Measurements from ENCODE around the gene C12orf56.
"Not testable (repeated sequence)": the region's sequence is repeated elsewhere in the genome, so short reads cannot be mapped to it uniquely, and the experiment has no call there.

Gene C12orf56

DNA sequence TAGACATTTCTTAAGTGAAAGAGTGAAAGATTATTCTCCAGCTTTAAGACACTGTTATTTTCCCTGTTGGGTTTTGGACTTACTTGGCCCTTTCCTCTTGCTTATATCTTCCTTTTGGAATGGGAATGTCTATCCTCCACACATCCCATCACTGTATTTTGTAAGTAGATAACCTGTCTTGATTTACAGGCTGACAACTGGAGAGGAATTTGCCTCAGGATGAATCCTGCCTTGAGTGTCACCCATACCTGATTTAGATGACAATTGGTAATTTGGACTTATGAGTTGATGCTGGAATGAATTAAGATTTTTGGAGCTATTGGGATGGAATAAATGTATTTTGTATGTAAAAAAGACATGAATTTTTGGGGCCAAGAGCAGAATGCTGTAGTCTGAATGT is 94.3 kb downstream of the C12orf56 start:
- no peak for DNase-seq

DNA sequence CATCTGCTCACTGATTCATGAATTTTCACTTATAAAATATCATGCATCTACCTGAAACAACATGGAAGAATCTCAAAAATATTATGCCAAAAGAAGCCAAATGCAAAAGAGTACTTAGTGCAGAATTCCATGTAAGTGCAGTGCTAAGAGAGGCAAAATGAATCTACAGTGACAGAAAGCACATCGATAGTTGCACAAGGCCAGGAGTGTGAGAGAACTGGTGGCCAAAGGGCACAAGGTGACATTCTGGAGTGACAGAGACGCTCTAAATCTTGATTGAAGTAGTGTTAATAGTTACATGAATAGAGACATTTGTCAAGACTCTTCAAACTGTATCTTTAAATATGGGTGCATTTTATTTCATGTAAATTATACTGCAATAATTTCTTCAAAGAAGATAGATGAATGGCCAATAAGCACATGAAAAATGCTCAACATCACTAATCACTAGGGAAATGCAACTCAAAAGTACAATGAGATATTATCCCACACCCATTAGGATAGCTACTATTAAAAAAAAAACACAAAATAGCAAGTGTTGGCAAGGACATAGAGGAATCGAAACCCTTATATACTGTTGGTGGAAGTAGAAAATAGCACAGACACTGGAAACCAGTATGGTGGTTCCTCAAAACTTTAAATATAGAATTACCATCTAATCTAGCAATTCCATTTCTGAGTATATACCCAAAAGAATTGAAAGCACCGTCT is 96.7 kb downstream of the C12orf56 start:
- no peak for DNase-seq

DNA sequence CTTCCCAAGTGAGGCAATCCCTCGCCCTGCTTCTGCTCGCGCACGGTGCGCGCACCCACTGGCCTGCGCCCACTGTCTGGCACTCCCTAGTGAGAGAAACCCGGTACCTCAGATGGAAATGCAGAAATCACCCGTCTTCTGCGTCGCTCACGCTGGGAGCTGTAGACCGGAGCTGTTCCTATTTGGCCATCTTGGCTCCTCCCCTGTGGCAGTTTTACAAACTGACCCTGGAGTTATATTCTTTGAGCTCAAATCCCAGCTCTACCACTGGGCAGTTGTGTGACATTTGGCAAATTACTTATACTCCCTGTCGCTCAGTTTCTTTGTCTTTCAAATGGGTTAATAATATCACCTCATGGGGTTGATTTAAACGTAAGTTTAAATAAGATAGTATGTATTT is 97.4 kb downstream of the C12orf56 start:
- not testable (repeated sequence) for DNase-seq

DNA sequence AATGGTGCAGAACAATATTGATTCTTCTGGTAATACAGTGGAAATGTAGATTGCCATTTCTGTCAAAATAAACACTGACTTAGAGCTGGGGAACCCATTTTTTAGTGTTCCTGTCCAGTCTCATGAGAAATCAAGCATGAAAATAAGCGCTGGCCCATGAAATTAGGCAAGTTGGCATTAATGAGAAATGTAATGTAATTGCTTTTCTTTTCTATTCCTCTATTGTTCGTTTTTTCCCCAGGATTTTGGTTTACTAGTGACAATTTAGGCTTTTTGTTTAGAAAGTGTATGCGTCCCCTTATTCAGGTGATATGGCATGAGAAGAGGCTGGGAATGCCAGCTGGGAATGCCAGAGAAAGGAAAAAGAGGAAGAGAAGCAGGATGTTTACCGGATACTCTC is 104.0 kb downstream of the C12orf56 start:
- DNase-seq, result no peak

DNA sequence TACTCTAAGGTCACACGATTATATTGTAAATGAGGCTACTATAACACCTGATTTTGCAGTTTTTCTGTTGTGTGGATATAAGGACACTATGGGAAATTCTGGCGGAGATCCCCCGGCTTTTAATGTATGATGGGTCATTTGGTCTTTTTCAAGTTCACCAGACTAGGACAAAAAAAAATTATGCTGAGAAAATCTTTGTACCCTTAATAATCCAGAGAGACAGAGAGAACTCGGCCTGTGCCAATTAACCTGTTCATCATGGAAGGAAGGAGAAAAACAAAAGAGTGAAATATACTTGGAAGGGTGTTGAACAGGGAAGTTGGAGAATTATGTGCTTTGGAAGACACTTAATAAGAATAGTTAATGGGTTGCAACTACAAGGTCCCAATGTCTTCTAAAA is 106.3 kb downstream of the C12orf56 start:
- no peak for DNase-seq

DNA sequence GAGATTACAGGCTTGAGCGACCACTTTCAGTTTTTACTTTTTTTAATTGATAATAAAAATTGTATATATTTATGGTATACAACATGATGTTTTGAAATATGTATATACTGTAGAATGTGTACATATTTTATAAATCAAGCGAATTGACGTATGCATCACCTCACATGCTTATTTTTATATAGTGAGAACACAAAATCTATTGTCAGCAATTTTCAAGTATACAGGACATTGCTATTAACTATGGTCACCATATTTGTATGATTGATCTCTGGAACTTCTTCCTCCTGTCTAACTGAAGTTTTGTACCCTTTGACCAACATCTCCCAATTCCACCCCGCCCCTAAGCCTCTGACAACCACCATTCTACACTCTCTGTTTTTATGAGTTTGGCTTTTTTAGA is 112.1 kb downstream of the C12orf56 start:
- DNase-seq, result no peak

DNA sequence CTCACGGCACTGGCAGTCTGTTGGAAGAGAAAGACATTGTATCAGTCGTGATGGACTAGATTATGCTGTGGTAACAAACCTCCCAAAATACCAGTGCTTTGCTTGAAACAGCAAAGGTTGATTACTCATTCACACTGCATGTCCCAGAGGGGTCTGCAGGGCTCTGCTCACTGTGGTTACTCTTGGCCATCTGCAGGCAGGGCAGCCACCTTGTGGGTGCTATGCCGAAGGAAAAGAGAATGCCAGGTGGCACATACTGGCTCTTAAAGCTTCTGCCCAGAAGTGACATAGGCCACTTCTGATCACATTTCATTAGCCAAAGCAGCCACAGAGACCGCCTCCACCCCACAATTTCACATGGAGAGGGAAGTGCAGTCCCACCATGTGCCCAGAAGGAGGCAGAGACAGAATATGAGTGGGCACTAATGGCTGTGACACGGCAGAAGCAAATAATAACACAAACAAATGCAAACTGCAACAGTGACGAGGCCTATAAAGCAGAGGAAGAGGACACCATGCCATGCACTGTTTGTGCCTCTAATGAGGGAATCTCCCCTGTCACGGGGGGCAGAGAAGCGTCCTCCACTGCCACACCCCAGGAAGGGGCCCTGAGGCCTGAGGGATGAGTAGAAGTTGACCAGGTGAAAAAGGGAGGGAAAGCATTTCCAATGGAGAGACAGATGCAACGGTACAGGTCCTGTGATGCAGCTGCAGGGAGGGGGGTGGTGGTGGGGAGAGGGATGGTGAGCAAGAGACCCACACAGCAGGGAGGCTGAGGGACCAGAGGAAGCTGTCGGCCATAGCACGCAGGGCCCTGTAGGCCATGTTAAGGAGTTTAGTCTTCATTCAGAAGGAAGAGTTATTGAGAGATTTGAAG is 116.8 kb downstream of the C12orf56 start:
- peak; percentile 6 for DNase-seq

DNA sequence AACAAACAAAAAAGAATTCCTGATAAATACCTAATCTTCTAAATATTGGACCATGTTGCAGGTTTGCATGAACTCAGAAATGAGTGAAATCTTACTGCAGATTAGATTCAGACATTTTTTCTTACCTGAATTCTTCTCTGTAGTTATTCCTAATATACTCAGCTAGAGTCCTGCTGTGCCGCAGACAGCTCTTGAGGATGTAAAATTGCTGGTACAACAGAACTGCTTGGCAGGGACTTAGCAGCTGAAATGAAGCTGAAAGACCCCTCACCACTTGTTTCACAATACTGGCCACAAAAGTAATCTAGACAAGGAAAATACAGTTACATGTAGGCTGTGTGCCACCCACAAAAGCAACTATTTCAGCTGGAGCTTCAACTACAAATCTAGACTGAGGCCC is 120.1 kb downstream of the C12orf56 start:
- DNase-seq, result no peak

DNA sequence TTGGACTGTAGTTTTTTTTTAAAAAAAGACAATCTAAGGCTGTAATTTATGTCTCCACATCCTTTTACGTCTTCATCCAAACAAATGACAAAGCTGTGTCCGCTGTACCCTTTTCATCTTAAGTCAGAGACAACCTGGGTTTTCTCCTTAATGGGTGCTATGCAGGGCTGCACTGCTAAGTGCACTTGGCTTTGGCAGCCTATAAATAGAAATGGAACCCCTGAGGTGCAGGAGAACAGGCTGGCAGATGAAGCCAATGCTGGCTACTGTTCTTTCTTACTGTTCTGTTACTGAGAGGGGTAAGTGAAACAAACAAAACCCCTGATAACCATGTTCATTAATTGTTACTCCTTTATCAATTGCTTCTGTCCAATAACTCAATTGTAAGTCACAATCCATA is 121.4 kb downstream of the C12orf56 start:
- no peak for DNase-seq

DNA sequence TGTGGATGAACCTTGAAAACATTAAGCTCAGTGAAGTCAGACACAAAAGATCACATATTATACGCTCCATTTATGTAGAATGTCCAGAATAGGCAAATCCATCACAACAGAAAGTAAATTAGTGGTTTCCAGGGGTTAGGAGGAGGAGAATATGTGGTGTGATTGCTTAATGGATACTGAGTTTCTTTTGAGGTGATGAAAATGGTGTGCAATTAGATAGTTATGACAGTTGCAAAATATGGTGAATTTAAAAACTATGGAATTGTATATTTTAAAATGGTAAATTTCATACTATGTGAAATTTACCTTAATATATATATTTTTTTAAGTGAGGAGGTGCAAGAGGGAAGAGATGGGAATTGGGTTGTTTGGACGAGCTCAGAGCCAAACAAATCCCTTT is 122.1 kb downstream of the C12orf56 start:
- DNase-seq, result no peak

DNA sequence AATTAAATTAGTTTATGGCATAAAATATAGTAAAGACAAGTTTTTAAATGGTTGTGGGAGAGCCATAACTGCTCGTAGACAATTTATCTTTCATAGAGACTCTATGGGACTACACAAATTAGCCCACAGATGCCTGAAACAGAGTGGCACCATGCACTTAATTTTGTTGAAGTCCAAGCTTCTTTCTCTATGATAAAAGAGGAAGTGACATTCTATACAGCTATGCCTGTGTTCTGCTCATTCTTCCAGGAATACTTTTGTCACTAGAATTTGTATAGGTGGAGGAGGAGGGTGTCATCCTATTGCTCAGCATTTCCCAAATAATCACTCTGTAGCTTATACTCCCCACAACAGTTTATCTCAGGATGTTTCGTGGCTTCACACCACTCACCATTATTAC is 124.7 kb downstream of the C12orf56 start:
- DNase-seq, result no peak

DNA sequence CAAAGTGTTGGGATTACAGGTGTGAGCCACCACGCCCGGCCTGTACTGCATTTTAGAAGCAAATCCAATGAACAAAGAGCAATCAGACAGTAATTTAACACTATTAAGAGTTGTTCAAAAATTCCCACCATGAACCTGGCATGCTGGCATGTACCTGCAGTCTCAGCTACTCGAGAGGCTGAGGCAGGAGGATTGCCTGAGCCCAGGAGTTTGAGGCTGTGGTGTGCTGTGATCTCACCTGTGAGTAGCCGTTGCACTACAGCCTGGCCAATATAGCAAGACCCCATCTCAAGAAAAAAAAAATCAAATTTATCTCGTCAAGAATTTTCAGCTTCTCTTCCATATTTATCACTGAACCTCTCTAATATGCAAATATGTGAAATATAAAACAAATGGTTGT is 128.7 kb downstream of the C12orf56 start:
- no peak for DNase-seq

DNA sequence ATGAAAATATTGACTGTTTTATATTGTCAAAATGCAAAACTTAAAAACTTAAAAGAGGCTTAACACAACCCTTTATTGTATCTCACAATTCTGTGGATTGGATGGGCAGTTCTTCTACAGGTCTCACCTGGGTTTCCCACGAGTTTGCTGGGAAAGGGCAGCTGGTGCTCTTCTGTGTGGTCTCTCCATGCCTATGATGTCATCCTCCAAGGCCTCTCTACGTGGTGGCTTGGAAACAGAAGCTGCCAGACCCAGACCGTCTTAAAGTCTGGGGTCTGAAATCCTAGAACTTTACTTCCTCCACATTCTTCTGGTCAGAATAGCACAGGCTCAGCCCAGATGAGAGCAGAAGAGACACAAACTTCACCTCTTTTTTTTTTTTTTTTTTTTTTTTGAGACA is 132.0 kb downstream of the C12orf56 start:
- no peak for DNase-seq

DNA sequence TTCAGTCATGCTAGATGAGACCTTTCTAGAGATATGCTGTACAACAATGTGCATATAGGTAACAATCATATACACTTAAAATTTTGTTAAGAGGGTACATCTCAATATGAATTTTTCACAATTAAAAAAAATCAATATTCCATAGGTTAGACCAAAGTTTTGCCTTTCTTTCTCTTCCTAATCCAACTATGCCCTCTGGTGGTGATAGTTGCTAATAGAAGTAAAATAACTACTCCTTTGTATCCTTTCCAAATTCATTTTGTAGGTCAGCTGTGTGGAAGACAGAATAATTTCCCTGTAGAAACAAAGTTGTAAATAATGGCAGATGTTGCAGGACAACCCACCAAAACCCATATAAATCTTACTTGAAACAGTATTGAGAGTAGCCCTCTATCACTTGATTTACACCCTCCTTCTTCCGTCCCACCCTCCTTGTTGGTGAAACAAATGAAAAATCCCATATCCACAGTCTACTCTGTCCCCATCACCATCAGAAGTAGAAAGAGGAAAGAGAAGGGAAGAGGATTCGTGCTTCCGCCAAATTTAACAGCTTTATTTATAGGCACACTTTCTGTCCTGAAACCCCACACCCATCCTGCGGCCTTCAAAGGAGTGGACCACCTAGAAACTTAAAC is 134.3 kb downstream of the C12orf56 start:
- DNase-seq, result peak; percentile 65

DNA sequence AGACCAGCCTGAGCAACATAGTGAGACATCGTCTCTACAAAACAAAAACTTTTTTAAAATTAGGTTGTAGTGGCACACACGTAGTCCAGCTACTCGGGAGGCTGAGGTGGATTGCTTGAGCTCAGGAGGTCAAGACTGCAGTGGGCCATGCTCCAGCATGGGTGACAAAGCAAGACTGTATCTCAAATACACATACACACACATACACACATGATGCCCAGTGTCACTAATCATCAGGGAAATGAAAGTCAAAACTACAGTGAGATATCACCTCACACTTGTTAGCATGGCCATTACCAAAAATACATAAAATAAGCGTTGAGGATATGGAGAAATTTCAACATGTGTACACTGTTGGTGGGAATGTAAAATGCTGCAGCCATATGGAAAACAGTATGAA is 135.3 kb downstream of the C12orf56 start:
- DNase-seq, result no peak

DNA sequence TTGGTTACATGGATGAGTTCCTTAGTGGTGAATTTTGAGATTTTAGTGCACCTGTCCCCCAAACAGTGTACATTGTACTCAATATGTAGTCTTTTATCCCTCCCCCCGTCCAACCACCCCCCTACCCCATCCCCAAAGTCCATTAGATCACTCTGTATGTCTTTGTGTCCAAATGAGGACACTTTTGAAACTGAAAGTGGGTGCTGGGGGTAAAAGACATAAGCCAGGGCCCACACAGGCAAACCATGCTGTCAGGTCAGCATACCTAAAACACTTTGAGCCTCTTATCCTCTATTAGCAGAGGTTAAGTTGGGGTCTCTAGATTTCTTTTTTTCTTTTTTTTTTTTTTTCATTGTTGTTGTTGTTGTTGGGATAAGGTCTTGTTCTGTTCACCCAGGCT is 137.2 kb downstream of the C12orf56 start:
- no peak for DNase-seq

DNA sequence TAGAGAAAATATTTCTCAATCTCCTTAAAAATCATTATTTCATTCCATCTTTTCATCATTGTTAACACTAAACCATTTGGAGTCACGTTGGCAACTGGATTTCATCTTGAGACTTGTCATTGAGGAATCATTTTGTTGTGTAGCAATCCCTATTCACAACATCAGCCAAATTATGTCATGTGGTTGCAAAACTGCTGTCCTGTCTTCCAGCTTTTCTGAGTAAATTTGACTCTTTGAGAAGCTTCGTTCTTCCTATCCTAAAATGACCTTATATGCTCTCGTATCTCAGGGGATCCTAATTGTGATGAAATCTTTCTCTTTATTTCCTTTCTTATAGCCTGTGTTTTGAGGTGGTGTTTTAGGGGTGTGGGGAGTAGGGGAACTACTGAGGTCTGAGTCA is 137.9 kb downstream of the C12orf56 start:
- DNase-seq, result peak; percentile 60

DNA sequence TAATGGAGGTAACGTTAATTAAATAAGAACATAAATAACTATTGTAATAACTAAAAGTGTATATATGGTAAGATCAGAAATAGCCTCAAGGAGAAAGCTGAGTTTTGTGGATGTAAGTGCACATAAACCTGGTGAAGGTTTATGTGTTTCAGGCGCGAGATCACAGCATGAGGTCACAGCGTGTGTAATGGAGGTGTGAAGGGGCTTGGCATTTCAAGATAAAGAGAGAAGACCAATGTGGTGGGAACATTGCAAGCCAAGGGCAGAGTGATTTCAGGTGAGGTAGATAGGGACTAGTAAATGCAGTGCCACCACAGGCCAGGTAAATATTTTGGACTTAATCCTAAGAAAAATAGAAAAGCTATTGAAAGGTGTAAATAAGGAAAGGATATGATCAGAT is 146.7 kb downstream of the C12orf56 start:
- no peak for DNase-seq

DNA sequence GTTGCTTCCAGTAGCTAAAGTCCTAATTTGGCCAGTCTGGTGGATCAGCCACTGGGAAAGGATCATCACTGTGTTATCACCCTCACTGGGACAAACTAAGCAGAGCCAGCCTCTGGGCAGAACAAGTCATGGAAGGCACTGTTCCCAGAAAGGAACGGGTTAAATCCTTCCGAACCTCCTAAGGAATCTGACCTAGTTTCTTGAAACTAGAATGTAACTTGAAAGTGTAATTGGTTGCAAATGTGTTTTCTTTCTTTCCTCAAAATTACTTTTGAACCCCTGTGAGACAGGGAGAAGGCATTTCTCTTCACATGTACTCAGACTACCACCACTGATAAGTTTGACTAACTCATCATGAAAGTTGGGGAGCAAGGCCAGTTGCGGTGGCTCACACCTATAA is 149.8 kb downstream of the C12orf56 start:
- no peak for DNase-seq

DNA sequence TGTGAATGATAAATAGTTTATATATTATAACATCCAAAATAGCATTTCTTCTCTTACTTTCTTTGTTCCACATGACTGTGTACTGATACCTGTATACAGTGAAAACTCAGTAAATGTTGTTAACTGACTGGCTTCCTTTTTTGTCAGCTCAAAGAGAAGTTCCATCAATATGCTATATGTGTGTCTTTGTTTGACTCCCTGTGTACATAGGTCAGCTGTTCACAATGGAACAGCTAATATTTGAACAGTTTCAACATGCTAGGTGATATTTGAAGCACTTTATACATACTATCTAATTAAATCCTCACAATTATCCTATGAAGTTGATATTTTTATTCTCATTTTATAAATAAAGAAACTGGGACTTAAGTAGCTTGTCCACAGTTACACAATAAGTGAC is 153.2 kb downstream of the C12orf56 start:
- no peak for DNase-seq

DNA sequence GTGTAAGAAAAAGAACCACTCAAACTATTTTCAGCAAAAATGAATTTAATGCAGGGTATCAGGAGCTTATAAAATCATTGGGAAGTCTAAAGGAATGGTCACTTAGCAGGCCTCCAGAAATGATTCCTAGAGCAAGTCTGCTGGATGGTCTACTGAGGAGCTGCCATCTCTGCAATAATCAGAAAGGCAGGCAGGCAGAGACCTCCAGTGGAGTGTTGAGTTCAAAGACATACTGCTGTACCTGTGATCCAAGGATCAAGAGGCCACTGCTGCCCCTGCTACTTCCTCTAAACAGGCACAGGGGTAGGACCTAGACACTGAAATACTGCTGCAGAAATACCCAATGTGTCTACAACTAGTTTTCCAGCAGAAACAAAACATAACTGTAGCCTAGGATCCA is 154.0 kb downstream of the C12orf56 start:
- DNase-seq, result peak; percentile 22

DNA sequence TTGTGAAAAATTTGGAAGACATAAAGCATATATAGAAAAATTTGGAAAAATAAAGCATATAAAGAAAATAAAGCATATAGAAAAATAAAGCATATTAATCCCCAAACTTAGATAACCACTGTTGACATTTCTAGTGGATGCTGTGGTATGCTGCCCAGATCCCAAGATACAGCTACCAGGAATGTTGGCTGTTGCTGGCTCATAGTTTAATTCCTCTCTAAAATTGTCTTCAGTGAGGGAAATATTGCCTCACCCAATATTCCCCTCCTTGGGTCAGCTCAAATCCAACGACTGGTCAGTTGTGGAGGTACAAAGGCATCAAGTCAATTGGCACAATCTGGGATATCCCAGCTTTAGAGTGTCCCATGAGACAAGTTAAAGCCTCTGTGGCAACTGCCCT is 158.4 kb downstream of the C12orf56 start:
- DNase-seq, result no peak

DNA sequence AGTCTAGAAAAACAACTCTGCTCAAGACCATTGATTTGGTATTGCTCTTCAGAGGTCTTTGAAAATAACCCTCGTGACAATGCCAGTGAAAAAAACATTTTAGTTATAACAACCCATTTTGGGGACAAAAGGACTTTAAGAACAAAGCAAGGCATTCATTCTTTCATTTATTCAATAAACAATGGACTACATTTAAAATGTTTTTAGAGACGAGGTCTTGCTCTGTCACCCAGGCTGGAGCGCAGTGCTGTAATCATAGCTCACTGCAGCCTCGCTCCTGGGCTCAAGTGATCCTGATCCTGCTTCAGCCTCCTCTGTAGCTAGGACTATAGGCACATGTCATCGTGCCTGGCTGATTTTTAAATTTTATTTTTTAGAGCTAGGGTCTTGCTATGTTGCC is 160.8 kb downstream of the C12orf56 start:
- no peak for DNase-seq

DNA sequence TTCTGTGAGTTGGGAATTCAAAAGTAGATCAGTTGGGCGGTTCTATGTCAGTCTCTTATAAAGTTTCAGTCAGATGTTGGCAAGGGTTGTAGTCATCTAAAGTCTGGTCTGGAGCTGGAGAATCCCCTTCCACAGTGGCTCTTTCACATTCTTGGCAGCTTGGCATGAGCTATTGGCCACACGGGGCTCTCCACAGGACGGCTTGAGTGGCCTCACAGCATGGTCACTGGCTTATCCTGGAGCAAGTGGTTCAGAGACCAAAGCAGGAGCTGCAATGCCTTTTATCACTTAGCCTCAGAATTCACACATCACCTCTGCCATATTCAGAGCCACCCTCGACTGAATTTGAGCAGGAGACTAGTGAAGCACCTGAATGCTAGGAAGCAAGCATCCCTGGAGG is 161.3 kb downstream of the C12orf56 start:
- no peak for DNase-seq

Data from fibroblast of skin of right quadriceps (primary cell).